ENCODE measurements around the gene INPP4A. TPM values are rescaled to one million over a fixed set of nuclear protein-coding genes. Genes with fewer than 3 reads are reported as not detected.

Gene INPP4A
- total and polyA plus RNA-seq, 12 donors = 3.8 to 31.2 (median 21.1) TPM

DNA sequence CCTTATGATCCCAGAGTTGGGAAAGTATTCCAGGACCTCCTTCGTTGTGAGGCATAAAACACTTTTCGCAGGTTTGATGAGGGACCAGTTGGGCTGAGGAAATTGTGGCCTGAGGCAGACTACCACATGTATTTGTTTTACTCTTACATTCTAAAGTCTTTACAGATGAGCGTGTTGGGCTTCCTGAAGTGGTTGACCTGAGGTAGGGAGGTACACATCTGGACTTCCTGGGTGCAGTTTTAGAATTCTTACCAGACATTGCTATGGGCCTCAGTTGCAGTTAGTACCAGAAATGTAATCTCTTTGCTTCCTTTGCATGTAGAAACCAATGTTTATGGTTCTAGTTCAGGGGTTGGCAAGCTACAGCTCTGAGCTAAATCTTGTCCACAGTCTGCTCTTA is 114.9 kb downstream of the INPP4A start:
- DNase-seq (no peak), ATAC-seq (no peak)
- H3K4me1 ChIP-seq = peaks cover 16 to 85% (median 49%) of the 10 kb centered on the region in 9 donors
- H3K27ac ChIP-seq = peak overlapping the region in 8 of 10 donors; percentile 43 to 89 (median 72)
- no peaks in the 10 kb centered on the region for H3K9me3 ChIP-seq
- intact Hi-C loops (cut with DNase I) = loop anchor here in 2 of 10 donors (5.0 to 10.0 kb wide), 2 partner anchors 42 to 145 kb away; no protein-coding TSS in a partner anchor
- TF ChIP-seq, protein P1, sequence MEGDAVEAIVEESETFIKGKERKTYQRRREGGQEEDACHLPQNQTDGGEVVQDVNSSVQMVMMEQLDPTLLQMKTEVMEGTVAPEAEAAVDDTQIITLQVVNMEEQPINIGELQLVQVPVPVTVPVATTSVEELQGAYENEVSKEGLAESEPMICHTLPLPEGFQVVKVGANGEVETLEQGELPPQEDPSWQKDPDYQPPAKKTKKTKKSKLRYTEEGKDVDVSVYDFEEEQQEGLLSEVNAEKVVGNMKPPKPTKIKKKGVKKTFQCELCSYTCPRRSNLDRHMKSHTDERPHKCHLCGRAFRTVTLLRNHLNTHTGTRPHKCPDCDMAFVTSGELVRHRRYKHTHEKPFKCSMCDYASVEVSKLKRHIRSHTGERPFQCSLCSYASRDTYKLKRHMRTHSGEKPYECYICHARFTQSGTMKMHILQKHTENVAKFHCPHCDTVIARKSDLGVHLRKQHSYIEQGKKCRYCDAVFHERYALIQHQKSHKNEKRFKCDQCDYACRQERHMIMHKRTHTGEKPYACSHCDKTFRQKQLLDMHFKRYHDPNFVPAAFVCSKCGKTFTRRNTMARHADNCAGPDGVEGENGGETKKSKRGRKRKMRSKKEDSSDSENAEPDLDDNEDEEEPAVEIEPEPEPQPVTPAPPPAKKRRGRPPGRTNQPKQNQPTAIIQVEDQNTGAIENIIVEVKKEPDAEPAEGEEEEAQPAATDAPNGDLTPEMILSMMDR (IDR thresholded peaks at IDR 0.05) = no peak
- no peak overlapping the region for H3K4me3 ChIP-seq
- WGBS, 2 donors = 92 to 96% methylated on average over 3 of the region's 3 CpGs
- no peaks in the 10 kb centered on the region for H3K27me3 ChIP-seq
- peaks cover 0 to 97% (median 12%) of the 10 kb centered on the region in 9 donors for H3K36me3 ChIP-seq

- H3K4me3 ChIP-seq = no peak overlapping the region
- H3K36me3 ChIP-seq = peaks cover 0 to 97% (median 10%) of the 10 kb centered on the region in 9 donors
- DNase-seq (peak; percentile 51 to 73), ATAC-seq (peak; percentile 66 to 94 (median 84))
- H3K9me3 ChIP-seq = no peaks in the 10 kb centered on the region
- H3K27me3 ChIP-seq = no peaks in the 10 kb centered on the region
- intact Hi-C loops (cut with DNase I) = loop anchor here in 3 of 10 donors (5.0 to 10.0 kb wide), 4 partner anchors 113 to 146 kb away; partner anchors contain the start of gene INPP4A (in 2 of the 3)
- WGBS, 2 donors = 73 to 80% methylated on average over 9 of the region's 9 CpGs
- peak overlapping the region; percentile 34 to 89 (median 67) for H3K27ac ChIP-seq
- peaks cover 16 to 86% (median 52%) of the 10 kb centered on the region in 9 donors for H3K4me1 ChIP-seq
- TF ChIP-seq, protein P1 (IDR thresholded peaks at IDR 0.05) = no peak
Observed at GRCh38 chr2:98560256-98560771, 115.7 kb downstream of the INPP4A start.

DNA sequence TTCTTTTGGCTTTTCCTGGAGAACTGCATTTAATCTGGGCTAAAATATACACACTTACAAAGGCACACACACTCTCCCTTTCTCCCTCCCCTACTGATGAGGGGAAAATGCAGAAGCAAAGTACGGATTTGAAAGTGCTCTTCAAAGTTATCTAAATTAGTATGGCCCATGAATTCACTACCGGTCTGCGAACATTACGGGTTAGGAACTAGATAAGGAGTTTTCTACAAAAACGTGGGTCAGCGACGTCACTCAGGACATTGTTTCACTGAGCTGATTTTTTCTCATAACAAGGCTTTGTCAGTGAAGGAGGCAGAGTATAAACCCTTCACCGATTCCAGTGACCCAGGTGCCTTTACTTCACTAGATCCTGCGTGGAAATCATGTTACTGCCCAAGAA is 116.4 kb downstream of the INPP4A start:
- peaks cover 0 to 97% (median 7%) of the 10 kb centered on the region in 9 donors for H3K36me3 ChIP-seq
- TF ChIP-seq, protein P1 (IDR thresholded peaks at IDR 0.05) = no peak

DNA sequence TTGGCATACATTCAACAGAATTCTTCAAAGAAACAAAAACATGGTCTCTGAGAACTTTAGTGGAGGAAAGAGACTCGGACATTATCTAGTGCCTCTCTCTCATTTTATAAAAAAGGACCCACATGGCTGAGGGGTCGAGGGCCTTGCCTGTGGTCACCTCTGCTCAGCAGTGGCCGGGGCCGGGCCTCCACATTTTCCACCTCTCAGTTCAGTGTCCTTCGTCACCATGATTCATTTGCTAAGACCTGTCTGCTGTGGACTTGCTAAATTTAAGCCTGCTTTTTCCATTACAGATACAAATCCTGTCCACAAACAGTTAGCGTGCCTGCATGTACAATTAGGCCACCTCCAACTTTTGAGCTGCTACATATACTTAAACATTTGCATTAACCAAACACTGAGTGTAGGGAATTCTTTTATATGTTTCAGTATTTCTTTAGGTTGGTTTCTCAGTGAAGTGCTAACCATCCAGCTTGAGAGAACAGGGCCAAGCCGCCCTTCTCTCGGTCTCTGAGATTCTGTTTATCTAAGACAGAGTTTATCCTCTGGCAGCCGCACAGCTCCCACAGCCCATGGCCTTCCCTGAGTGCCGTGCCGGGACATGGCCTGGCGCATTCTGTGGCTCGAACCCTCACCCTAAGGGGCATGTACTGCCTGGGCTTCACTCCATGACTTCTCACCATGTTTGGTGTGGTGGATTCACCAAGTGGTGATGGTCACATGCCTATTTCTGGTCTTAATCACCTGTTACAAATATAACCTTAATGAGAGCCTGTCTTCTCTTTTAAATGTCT is 117.4 kb downstream of the INPP4A start:
- Histone ChIP-seq H3K36me3 (peaks cover 0 to 97% (median 14%) of the 10 kb centered on the region in 9 donors), H3K4me1 (peaks cover 16 to 78% (median 55%) of the 10 kb centered on the region in 9 donors), H3K27ac (peak overlapping the region; percentile 43 to 89 (median 65)), H3K4me3 (no peak overlapping the region), H3K9me3 (no peaks in the 10 kb centered on the region), H3K27me3 (no peaks in the 10 kb centered on the region)
- intact Hi-C loops (cut with DNase I) = loop anchor here in 3 of 10 donors (5.0 to 10.0 kb wide), 4 partner anchors 115 to 147 kb away; partner anchors contain the start of gene INPP4A (in 2 of the 3)
- peak; percentile 32 to 75 (median 56) for ATAC-seq
- WGBS, 2 donors = 44 to 61% methylated on average over 13 of the region's 13 CpGs
- TF ChIP-seq, protein P1 (IDR thresholded peaks at IDR 0.05) = no peak
- peak; percentile 35 to 48 for DNase-seq

More for the DNA sequence above, 116.4 kb downstream of the INPP4A start:
- no peak for ATAC-seq
- intact Hi-C loops (cut with DNase I) = loop anchor here in 3 of 10 donors (5.0 to 10.0 kb wide), 4 partner anchors 114 to 146 kb away; partner anchors contain the start of gene INPP4A (in 2 of the 3)
- Histone ChIP-seq H3K27ac (peak overlapping the region in 8 of 10 donors; percentile 43 to 89 (median 72)), H3K4me3 (no peak overlapping the region), H3K27me3 (no peaks in the 10 kb centered on the region), H3K4me1 (peaks cover 16 to 85% (median 55%) of the 10 kb centered on the region in 9 donors), H3K9me3 (no peaks in the 10 kb centered on the region)
- WGBS, 2 donors = 90 to 91% methylated on average over 9 of the region's 9 CpGs
- DNase-seq = no peak
